ENCODE measurements around the gene MYH6.
"Not testable (repeated sequence)": the region's sequence is repeated elsewhere in the genome, so short reads cannot be mapped to it uniquely, and the experiment has no call there.

MYH6 gene

GRCh38 chr14:23389396-23389795, 18.7 kb downstream of the MYH6 start:
- DNase-seq: no peak

- no peak for DNase-seq
Observed at GRCh38 chr14:23388996-23389395, 19.1 kb downstream of the MYH6 start.

DNA sequence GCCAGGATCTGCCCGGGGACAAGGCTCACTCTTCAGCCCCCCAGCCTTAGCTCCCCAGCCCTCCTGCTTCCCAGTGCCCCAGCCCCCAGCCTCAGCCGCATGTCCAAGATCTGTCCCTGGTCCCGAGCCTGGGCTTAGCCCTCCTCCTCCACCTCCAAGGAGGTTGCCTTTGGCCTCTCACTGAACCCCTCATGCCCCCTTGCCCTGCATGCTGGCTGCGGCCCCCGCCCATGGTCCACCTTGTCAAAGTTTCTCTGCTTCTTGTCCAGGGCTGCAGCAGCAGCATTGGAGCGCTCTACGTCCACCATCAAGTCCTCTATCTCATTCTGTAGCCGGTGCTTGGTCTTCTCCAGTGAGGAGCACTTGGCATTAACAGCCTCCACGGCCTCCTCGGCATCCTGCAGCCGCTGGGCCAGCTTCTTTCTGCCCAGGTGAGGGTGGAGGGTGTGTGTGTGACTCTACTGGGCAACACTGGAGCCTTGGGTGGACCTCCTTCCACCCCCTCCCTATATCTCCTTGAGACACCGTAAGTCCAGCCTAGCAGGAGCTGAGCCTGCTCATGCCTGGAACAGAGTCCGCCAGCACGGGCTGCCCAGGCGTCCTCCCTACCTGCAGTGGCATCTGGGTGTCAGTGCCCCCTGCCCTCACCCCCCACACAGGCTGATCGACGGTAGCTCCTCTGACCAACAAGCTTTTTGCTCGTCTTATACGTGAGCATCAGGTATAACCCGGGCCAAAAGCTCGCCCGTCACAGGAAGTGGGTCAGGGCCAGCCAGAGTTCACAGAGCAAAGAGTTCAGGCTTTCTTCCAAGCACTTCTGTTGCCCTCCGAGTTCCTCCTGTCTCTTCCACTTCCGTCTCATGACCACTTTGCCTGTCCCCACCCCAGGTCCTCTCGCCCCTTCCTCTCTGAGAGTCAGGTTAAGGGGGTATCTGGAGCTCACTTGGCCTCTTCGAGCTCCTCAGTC, 19.9 kb downstream of the MYH6 start:
- no peak for DNase-seq

DNA sequence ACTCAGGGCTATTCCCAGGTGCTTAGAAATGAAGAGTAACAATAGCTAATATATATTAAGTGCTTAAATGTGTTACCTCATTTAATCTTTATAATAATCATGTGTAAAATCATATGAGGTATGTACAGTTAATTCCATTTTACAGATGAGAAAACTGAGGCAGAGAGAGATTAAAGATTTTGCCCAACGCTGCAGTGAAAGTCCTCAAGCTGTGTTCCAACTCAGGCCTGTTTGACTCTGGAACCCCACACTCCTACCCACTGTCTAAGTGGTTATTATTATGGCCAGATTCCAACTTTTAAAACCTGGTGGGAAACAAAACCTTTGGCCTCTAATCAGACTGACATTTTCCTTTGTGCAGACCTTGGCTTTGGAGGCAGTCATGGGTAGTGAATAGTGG, 21.1 kb downstream of the MYH6 start:
- DNase-seq: no peak

GRCh38 chr14:23386266-23386657, 21.8 kb downstream of the MYH6 start:
- DNase-seq: not testable (repeated sequence)

DNA sequence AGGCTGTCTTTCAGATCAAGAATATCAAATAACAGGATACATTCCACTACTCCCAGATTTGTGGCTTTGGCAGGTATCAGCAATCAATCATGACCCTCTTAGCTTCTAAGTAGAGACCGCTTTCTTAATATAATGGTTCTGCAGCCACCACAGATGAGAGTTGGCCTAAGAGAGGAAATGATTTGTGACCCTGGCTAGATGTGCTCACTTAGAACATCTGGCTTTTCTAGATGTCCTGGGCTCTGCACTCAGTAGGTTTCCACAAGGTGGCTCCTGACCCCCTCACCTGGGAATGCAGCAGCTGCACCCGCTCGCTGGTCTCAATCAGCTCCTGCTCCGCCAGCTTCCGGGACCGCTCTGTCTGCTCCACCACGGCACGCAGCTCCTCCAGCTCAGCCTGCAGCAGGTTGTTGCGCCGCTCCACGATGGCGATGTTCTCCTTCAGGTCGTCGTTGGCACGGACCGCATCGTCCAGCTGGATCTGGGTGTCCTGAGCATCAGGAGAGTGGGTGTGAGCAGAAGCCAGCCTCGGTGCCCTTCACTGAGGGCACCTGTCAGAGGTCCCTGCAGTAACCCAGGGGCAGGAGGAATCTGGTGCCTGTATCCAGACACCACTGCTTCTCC, 22.3 kb downstream of the MYH6 start:
- DNase-seq: no peak

DNA sequence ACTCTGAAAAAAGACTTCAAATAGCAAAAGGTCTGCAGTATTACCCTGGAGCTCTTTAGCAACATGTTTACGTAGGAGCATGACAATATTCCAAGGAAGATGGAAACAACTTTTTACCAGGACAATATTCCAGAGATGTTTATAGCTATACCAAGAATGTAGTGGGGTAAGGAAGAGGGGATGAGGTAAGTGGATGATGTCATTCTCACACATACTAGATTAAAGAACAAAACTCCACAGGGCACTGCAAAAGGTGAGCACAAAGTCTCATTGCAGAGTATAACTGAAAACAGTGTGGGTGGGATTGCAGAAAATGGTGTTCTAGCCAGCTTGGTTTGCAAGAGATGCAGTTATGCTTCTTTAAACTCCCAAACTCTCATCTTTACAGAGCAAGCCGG, 22.8 kb downstream of the MYH6 start:
- no peak for DNase-seq

DNA sequence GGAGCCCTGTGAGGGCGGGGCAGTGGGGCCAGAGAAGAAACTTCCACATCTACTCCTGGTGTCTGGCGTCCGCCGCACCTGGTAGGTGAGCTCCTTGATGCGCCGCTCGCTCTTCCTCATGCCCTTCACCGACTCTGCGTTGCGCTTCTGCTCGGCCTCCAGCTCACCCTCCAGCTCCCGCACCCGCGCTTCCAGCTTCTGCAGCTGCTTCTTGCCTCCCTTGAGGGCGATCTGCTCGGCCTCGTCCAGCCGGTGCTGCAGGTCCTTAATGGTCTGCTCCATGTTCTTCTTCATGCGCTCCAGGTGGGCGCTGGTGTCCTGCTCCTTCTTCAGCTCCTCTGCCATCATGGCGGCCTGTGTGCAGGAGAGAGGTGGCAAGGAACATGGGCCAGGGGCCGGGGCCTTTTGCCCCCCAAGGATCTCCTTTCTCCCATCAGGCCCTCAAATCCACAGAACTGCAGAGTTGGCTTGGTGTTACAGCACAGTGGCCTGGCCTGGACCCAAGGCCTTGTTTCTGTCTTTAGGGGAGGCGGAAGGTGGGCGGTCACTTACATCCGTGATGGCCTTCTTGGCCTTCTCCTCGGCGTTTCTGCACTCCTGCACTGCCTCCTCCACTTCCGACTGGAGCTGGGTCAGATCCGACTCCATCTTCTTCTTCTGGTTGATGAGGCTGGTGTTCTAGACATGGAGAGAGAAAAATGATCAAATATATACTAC, 23.6 kb downstream of the MYH6 start:
- no peak for DNase-seq

DNA sequence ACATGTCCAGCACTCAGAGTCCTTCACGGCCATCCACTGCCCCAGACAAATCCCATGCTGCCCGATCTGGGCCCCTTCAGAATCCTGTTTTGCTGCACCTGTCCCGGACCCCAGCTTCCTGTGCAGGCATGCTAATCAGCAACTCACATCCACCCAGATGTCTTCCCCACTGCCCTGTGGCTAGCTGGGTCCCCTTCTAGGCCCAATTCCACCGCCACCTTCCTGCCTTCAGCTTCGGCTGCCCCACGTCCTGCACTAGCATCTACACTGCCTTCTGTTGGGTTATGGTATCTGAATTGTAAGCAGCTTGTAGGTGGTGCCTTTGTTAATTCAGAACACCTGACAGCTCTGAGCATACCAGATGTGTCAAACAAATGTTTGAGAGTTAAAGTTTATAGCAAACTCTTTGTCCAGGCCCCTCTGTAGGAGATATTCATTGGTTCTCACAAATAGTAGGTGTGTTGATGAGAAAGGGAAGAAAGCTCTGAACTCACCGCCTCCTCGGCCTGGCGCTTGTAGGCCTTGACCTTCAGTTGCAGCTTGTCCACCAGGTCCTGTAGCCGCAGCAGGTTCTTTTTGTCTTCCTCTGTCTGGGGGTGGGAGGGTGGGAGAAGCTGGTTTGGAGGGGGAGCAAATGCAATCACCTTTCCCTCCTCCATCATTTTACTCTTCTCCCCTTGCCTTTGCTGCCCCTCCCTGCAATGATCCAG, 25.2 kb downstream of the MYH6 start:
- no peak for DNase-seq

DNA sequence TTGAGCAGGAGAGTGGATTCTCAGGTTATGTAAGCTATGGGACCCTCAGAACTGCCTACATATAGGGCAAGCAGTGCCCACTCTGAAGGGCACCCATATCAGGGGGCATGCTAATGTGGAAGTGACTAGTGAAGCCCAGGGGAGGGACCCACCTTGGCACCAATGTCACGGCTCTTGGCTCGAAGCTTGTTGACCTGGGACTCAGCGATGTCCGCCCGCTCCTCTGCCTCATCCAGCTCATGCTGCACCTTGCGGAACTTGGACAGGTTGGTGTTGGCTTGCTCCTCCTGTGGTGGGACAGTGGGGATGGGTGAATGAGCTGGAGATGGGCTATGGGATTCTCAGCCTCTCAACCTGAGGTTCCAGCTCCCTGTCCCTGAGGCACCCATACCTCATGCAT, 25.8 kb downstream of the MYH6 start:
- no peak for DNase-seq

- DNase-seq: no peak
Observed at GRCh38 chr14:23381871-23382270, 26.2 kb downstream of the MYH6 start.

DNA sequence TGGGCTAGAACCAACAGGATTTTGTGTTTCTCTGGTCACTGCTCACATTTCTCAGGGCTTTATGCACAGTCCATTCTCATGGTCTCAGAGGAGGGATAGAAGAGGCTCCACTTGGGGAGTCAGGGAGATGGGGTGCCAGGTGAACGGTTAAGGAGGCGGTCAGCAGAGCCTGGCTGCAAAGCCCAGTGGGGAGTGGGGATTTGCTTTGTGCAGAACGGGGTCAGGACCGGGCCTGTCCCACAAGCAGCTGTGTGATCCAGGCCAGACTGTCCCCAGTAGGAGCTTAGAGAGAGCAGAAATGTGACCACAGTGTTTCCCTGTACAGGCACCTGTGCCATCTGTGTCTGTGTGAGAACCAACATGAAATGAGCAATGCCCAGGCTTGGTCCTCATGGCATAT, 27.1 kb downstream of the MYH6 start:
- no peak for DNase-seq

- DNase-seq: no peak
Observed at GRCh38 chr14:23380197-23380914, 27.7 kb downstream of the MYH6 start.

- peak; percentile 86 for DNase-seq
Observed at GRCh38 chr14:23379366-23380196, 28.5 kb downstream of the MYH6 start.

GRCh38 chr14:23378612-23379220, 29.4 kb downstream of the MYH6 start:
- DNase-seq: no peak

DNA sequence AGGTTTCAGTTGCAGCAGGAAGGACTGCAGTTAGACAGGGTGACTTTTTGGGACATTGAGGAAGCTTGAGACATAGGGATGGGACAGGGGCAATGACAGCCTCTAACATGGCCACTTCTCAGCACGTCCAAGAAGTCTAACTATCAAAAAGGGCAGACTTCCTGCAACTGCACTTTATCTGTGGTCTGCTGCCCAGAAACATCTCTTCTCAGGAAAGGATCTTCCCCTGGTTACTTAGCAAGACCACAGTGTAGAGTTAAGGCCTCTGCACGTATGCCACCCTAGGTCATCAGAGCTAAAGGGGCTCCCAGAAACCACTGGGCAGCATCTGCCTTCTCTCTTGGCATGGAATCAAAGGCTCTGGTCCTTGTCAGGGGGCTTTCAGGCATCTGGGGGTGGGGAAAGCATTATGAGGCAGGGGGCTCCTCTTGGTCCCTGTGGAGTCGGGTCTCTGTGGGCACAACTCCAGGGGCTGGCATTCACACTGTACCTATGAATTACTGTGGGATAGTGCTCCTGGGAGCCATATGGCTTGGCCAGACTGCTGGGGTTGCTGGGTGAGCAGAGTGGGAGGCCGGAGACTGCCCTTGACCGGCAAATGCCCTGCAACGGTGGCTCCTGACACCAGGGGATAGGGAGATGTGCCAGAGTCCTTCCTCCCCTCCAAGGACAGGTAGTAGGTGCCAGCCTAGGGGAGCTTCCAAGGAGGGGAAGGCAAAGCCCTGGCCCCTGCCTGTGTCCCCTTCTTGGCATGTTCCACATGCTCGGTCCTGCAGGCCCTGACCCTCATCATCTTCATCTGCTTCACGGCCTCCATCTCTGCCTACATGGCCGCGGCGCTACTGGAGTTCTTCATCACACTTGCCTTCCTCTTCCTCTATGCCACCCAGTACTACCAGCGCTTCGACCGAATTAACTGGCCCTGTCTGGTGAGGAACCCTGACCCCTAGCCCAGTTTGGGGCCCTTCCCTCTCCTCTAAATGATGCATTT, 30.2 kb downstream of the MYH6 start:
- no peak for DNase-seq

GRCh38 chr14:23377198-23377550, 30.9 kb downstream of the MYH6 start:
- no peak for DNase-seq

DNA sequence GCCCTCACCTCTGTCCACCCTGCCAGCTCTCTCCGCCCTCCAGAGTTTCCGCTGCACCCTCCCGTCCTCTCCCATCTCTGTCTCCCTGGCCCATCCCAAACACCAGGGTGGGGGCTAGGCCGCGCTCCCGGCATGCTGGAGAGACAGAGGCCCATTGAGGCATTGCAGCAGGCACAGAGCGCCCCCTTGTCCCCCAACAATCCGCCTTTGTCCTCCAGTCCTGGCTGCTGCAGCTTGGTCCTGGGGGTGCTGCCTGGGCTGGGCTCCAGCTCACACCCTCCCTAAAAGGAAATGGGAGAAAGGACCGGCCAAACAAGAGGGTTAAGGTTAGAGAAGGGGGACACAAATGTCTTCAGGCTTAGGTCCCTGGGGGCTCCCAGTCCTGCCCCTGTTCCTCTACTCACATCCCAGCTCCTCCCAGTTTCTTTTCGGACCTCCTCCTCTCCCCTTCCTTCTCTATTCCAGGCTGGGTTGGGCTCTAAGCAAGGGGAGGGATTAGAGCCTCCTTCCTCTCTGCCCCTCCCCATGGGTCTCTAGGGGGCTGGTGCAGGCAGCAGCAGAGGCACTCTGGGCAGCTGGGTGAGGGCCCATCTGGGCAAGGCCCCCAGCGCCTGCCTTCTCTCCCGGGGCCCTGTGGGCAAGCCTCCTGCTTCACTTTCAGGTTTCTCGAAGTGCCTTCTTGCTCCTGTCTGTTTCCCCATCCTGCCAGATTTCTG, 31.4 kb downstream of the MYH6 start, which contains the start of gene CMTM5:
Gene CMTM5 (plus strand): TSS at position 565 of the 716 bp plus-strand sequence. CDS start 206 bp downstream, outside the sequence.
- DNase-seq: no peak

Data from NCI-H2107 (cell line).